Neural cell (in vitro differentiated cells): ENCODE data around the gene PKP1. TPM values are rescaled to one million over a fixed set of nuclear protein-coding genes. Genes with fewer than 3 reads are reported as not detected.

ENCODE experiments used
- H2AFZ ChIP-seq: fragments of 200-600, 300-800 bp; sonication (generic), shearing (Covaris generic); 2 replicates; pipeline ENCODE4 v1.6.0; 2014; ENCODE audit warnings: low read depth, mild to moderate bottlenecking, antibody characterized with exemption, low read length, moderate library complexity
- H3F3A ChIP-seq: fragments of 200-600 bp; shearing (Covaris generic); 2 replicates; pipeline ENCODE4 v1.6.1; 2016; ENCODE audit warnings: mild to moderate bottlenecking, moderate library complexity, mixed read lengths, antibody characterized with exemption, low read length; ENCODE audit not compliant: insufficient read depth, poor library complexity, severe bottlenecking
- H3K27ac ChIP-seq: fragments of 200-600, 300-800 bp; sonication (generic), shearing (Covaris generic); 2 replicates; pipeline ENCODE4 v1.5.1; 2014; ENCODE audit warnings: mild to moderate bottlenecking, low read length, moderate library complexity
- H3K27me3 ChIP-seq: fragments of 300-800, 200-600 bp; sonication (generic), shearing (Covaris generic); 2 replicates; pipeline ENCODE4 v1.6.0; 2014; ENCODE audit warnings: mild to moderate bottlenecking, low read depth, low read length, moderate library complexity; ENCODE audit not compliant: insufficient read depth
- H3K36me3 ChIP-seq: fragments of 300-800, 200-600 bp; sonication (generic), shearing (Covaris generic); 2 replicates; pipeline ENCODE4 v1.5.1; 2014; ENCODE audit warnings: mild to moderate bottlenecking, antibody characterized with exemption, low read length, moderate library complexity; ENCODE audit not compliant: insufficient read depth
- H3K4me2 ChIP-seq: fragments of 300-800, 200-600 bp; sonication (generic), shearing (Covaris generic); 2 replicates; pipeline ENCODE4 v1.6.0; 2014; ENCODE audit warnings: mild to moderate bottlenecking, low read length
- H3K4me3 ChIP-seq: fragments of 300-800, 200-600 bp; sonication (generic), shearing (Covaris generic); 2 replicates; pipeline ENCODE4 v1.5.1; 2014; ENCODE audit warnings: mild to moderate bottlenecking, low read length, moderate library complexity
- H3K79me2 ChIP-seq: fragments of 200-600 bp; shearing (Covaris generic); replicated peaks from 2 replicates; pipeline ENCODE4 v1.6.0; 2014; ENCODE audit warnings: mild to moderate bottlenecking, low read length, moderate library complexity; ENCODE audit not compliant: insufficient read depth
- H3K9ac ChIP-seq: fragments of 300-800, 200-600 bp; sonication (generic), shearing (Covaris generic); 2 replicates; pipeline ENCODE4 v1.6.1; 2016; ENCODE audit warnings: mild to moderate bottlenecking, low read length, mixed read lengths
- H3K9me2 ChIP-seq: fragments of 200-600 bp; shearing (Covaris generic); 2 replicates; pipeline ENCODE4 v1.6.1; 2016; ENCODE audit warnings: mild to moderate bottlenecking, low read length, mixed read lengths; ENCODE audit not compliant: insufficient read depth
- H3K9me3 ChIP-seq: fragments of 200-600, 300-800 bp; sonication (generic), shearing (Covaris generic); 2 replicates; pipeline ENCODE4 v1.6.1; 2016; ENCODE audit warnings: mild to moderate bottlenecking, mixed run types, low read length, moderate library complexity, mixed read lengths
- H4K20me1 ChIP-seq: fragments of 200-600 bp; shearing (Covaris generic); 2 replicates; pipeline ENCODE4 v1.6.1; 2016; ENCODE audit warnings: mild to moderate bottlenecking, mixed run types; ENCODE audit not compliant: insufficient read depth
- CTCF ChIP-seq: fragments of 450-650 bp; IDR thresholded peaks from 2 replicates; pipeline ENCODE4 v1.5.1; 2014; ENCODE audit warnings: antibody characterized with exemption, mild to moderate bottlenecking, moderate library complexity; ENCODE audit not compliant: poor library complexity, severe bottlenecking
- EP300 ChIP-seq: fragments of 450-650 bp; conservative IDR thresholded peaks from 2 replicates; pipeline ENCODE4 v1.6.1; 2014; ENCODE audit warnings: antibody characterized with exemption, mild to moderate bottlenecking, moderate library complexity; ENCODE audit not compliant: poor library complexity, severe bottlenecking
- EZH2 ChIP-seq: fragments of 200-600, 300-800 bp; shearing (Covaris generic), sonication (generic); IDR thresholded peaks from 2 replicates; pipeline ENCODE4 v1.6.1; 2014; ENCODE audit warnings: antibody characterized with exemption, low read length, borderline replicate concordance, mild to moderate bottlenecking; ENCODE audit not compliant: insufficient read depth, poor library complexity, severe bottlenecking
- MXI1 ChIP-seq: fragments of 450-650 bp; conservative IDR thresholded peaks from 2 replicates; pipeline ENCODE4 v1.6.1; 2014; ENCODE audit warnings: antibody characterized with exemption, mild to moderate bottlenecking; ENCODE audit not compliant: poor library complexity, severe bottlenecking
- POLR2AphosphoS5 ChIP-seq: IDR thresholded peaks from 2 replicates; pipeline ENCODE4 v1.6.1; 2012
- RAD21 ChIP-seq: fragments of 450-650 bp; conservative IDR thresholded peaks from 2 replicates; pipeline ENCODE4 v1.6.1; 2014; ENCODE audit warnings: antibody characterized with exemption, mild to moderate bottlenecking, moderate library complexity
- REST ChIP-seq: IDR thresholded peaks from 2 replicates; pipeline ENCODE4 v1.6.1; 2012; ENCODE audit warnings: borderline replicate concordance
- SMC3 ChIP-seq: fragments of 450-650 bp; conservative IDR thresholded peaks from 2 replicates; pipeline ENCODE4 v1.6.1; 2014; ENCODE audit warnings: antibody characterized with exemption, mild to moderate bottlenecking, moderate library complexity; ENCODE audit not compliant: poor library complexity
- TAF1 ChIP-seq: IDR thresholded peaks from 2 replicates; pipeline ENCODE4 v1.6.1; 2012; ENCODE audit warnings: low read depth
- polyA plus RNA-seq: library from polyadenylated mRNA; depleted of rRNA; stranded (reverse); fragments of >200 nt; gene quantifications from 2 replicates; pipeline ENCODE4 v1.2.3, GENCODE V29; 2014

PKP1 gene
- polyA plus RNA-seq, 1 donor from 2014 or later = not detected

GRCh38 chr1:201286445-201286844 lies 3.1 kb downstream of the PKP1 start:
- no peak overlapping the region for H3K4me2 ChIP-seq

GRCh38 chr1:201288007-201288406 lies 4.7 kb downstream of the PKP1 start:
- Histone ChIP-seq H3K79me2 (no peaks in the 10 kb centered on the region), H3K9me3 (no peaks in the 10 kb centered on the region), H3K27ac (no peak overlapping the region), H2AFZ (no peak overlapping the region), H3F3A (no peaks in the 10 kb centered on the region), H3K27me3 (no peaks in the 10 kb centered on the region), H3K9me2 (no peaks in the 10 kb centered on the region), H3K4me2 (no peak overlapping the region), H3K4me3 (no peak overlapping the region), H4K20me1 (no peaks in the 10 kb centered on the region), H3K9ac (no peak overlapping the region), H3K36me3 (no peaks in the 10 kb centered on the region)
- TF ChIP-seq MXI1 = no peak
- no peak for TF ChIP-seq EZH2
- no peak for TF ChIP-seq SMC3
- no peak for TF ChIP-seq EP300
- no peak for TF ChIP-seq RAD21
- TF ChIP-seq REST = no peak
- no peak for TF ChIP-seq POLR2AphosphoS5
- TF ChIP-seq TAF1 = no peak

More at GRCh38 chr1:201286445-201286844, 3.1 kb downstream of the PKP1 start:
- Histone ChIP-seq H4K20me1 (no peaks in the 10 kb centered on the region), H3K27ac (no peak overlapping the region), H3K9ac (no peak overlapping the region), H2AFZ (no peak overlapping the region), H3K4me3 (no peak overlapping the region), H3K9me2 (no peaks in the 10 kb centered on the region), H3K9me3 (no peaks in the 10 kb centered on the region), H3K36me3 (no peaks in the 10 kb centered on the region), H3F3A (no peaks in the 10 kb centered on the region), H3K79me2 (no peaks in the 10 kb centered on the region), H3K27me3 (no peaks in the 10 kb centered on the region)
- no peak for TF ChIP-seq POLR2AphosphoS5
- TF ChIP-seq EZH2 = no peak
- no peak for TF ChIP-seq SMC3
- TF ChIP-seq REST = no peak
- TF ChIP-seq CTCF = no peak
- no peak for TF ChIP-seq EP300
- no peak for TF ChIP-seq TAF1
- no peak for TF ChIP-seq MXI1
- no peak for TF ChIP-seq RAD21
